NCI-H2196 treated with DMSO at 0.1 percent for 48 hours (cell line): Measurements from ENCODE around the gene USP35.

Source experiments
- DNase-seq: peaks from one replicate; lab custom pipeline; 2025; ENCODE audit not compliant: unreplicated experiment; lab: John Stamatoyannopoulos, UW

USP35 gene

GRCh38 chr11:78197816-78198215 is 9.1 kb downstream of the USP35 start:
- no peak for DNase-seq

GRCh38 chr11:78199015-78199652 is 10.4 kb downstream of the USP35 start:
- DNase-seq, result no peak

GRCh38 chr11:78199653-78200015 is 10.9 kb downstream of the USP35 start:
- no peak for DNase-seq

GRCh38 chr11:78200061-78200460 is 11.3 kb downstream of the USP35 start:
- no peak for DNase-seq

- DNase-seq, result no peak
Measured at GRCh38 chr11:78200553-78200952, 11.8 kb downstream of the USP35 start.

- no peak for DNase-seq
Measured at GRCh38 chr11:78201096-78201818, 12.5 kb downstream of the USP35 start.

- DNase-seq, result no peak
Measured at GRCh38 chr11:78202733-78203167, 14.0 kb downstream of the USP35 start.

DNA sequence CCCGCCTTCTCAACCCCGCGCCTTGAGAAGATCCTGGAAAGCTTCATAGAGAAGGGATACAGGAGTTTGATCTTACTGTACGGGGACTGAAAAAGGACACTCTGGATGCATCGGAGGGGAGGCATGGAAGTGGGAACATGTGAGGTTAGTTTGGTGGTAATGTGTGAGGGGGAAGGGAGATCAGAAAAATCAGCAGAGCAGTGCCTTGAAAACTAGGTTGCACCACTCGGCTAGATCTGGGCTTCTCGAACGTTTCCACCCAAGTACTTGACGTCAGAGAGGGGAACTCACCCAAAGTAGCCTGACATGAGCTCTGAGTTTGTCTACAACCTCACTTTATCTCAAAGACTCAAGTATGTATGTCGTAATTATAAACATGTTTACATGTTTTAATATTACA is 14.5 kb downstream of the USP35 start:
- DNase-seq, result no peak

DNA sequence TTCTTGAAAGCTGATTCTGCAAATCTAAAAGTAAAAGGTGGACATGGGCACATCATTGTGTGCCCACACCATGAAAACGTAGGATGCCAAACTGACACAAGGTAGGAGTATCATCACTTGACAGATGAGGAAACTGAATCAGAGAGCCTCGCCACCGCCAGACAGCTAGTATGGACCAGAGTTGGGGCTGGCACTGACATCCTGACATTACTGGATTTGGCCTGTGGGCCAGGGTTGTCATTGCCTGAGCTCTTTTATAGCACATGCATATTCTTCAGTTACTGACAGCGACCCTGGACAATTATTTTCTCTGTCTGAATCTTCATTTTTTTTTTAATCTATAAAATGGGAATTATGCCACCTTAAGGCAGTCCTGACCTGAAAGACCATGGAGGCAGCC is 16.5 kb downstream of the USP35 start:
- DNase-seq, result no peak

DNA sequence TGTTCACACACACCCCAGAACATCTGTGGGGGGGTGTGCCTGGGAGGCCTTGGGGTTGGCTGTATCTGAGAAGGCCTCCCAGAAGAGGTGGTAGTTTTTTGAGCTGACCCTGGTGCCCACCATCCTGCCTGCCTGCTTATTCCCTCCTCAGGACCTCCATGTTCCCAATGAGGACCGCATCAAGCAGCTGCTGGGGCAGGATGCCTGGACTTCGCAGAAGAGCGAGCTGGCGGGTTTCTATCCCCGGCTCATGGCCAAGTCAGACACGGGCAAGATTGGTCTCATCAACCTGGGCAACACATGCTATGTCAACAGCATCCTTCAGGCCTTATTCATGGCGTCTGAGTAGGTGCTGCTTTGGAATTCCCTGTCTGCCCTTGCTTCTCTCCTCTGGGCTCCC is 17.0 kb downstream of the USP35 start:
- DNase-seq, result no peak

DNA sequence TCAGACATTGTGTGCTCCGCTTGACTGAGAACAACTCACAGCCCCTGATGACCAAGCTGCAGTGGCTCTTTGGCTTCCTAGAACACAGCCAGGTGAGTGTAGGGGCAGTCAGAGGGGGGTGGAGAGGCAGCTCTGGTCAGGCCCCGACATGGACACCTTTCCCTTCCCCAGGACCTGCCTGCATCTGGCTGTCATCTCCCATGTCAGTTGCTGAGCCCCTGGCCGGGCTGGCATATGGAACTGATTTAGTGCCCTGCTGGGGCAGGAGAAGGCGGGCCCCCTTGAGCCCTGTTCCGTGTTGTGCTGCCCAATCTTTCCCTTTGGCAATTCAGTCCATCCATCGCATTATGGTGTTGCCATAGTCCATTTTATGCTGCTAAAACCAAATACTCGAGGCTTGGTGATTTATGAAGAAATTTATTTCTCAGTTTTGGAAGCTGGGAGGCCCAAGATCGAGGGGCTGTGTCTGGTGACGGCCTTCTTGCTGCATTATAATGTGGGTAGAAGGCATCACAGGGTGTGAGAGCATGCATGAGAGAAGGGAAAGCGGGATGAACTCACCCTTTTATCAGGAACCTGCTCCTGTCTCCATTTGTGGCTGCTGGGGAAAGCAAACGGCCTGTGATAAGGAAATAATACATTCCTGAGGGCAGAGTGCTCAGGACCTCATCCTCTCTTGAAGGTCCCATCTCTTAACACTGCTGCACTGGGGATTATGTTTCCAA is 19.0 kb downstream of the USP35 start:
- DNase-seq, result no peak

- no peak for DNase-seq
Measured at GRCh38 chr11:78208257-78209165, 19.8 kb downstream of the USP35 start.

- DNase-seq, result no peak
Measured at GRCh38 chr11:78209478-78209877, 20.8 kb downstream of the USP35 start.

DNA sequence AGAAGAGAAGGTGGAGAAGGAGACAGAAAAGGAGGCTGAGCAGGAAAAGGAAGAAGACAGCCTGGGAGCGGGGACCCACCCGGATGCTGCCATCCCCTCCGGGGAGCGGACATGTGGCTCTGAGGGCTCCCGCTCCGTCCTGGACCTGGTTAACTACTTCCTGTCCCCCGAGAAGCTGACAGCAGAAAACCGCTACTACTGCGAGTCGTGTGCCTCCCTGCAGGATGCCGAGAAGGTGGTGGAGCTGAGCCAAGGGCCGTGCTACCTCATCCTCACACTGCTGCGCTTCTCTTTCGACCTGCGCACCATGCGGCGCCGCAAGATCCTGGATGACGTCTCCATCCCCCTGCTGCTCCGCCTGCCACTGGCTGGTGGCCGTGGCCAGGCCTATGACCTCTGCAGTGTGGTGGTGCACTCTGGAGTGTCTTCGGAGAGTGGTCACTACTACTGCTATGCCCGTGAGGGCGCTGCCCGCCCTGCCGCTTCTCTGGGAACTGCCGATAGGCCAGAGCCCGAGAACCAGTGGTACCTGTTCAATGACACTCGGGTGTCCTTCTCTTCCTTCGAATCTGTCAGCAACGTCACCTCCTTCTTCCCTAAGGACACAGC is 21.4 kb downstream of the USP35 start:
- no peak for DNase-seq

DNA sequence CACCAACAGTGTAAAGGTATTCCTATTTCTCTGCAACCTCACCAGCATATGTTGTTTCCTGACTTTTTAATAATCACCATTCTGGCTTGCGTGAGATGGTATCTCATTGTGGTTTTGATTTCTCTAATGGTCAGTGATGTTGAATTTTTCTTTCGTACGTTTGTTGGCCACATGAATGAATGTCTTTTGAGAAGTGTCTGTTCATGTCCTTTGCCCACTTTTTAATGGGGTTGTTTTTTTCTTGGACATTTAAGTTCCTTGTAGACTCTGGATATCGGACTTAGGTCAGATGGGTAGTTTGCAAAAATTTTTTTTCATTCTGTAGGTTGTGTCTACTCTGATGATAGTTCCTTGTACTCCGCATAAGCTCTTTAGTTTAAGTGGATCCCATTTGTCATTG is 22.8 kb downstream of the USP35 start:
- no peak for DNase-seq

DNA sequence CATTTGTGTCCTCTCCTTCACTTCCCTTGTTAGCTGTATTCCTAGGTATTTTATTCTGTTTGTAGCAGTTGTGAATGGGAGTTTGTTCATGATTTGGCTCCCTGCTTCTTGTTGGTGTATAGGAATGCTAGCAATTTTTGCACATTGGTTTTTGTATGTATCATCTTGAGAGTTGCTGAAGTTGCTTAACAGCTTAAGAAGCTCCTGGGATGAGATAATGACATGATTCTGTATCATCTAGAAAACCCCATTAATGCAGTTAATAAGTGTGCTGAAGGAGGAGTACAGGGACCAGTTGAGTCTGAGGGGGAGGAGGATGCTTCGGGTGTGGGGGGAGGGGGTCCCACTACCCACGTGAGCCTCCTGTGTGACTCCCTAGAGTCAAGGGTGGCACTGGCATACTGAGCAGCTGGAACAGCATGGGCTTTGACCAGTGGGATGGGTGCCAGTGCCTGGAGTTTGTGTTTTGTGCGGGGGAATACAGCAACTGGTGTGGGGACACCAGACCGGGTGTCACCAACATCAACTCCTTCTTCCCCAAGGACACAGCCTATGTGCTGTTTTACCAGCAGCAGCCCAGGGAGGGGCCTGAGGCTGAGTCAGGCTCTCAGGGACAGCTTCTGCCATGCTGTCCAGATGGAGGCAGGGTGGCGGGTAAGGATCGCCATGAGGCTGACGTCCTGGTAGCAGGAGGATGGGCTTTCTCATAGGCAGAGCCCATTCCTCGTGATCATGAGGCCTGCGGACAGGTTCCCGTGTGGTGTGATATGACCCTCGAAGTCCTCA is 24.1 kb downstream of the USP35 start:
- no peak for DNase-seq

DNA sequence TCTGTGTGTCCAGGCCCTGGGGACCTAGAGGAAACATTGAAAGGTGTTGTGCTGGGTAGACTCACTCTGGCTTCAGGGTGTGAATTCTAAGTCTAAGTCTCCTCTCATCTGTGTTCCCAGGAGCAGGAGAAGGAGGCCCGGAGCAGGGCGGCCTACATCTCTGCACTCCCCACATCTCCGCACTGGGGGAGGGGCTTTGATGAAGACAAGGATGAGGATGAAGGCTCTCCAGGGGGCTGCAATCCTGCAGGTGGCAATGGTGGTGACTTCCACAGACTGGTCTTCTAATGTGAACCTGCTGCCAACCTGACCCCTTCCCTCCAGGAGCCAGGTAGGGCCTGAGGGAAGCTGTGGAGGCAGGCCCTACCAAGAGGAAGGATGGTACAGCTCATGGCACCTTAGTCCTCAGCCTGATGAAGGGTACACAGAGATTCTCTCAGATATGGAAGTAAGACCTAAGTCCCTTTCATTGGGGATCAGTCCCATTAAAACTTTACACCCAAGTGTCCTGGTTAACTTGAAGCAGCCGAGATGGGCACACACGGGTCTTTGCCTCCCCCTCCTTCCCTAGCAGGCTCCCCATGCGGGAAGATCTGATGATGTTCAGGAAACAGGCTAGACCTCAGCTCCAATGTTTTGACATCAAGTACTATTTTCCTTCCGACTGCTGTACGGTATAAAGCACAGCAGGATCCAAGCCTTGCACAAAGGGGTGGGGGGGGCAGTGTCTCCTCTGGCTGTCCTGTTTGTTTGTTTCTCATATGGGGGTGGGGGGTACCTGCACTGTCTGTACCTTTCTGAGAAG is 25.0 kb downstream of the USP35 start:
- DNase-seq, result no peak

- DNase-seq, result no peak
Measured at GRCh38 chr11:78214331-78215194, 25.8 kb downstream of the USP35 start.
